GM12878 (cell line): ENCODE data around the gene ISL1. TPM values are rescaled to one million over a fixed set of nuclear protein-coding genes. Genes with fewer than 3 reads are reported as not detected.

Experiments used
- ATAC-seq: fragments of 200-7000 bp; cut with Tn5 transposase; 3 replicates; pipeline ENCODE4 v1.9.1; 2020; ENCODE audit warnings: mild to moderate bottlenecking, moderate library complexity
- BruUV-seq: library from RNA; stranded (reverse); fragments of 400-500 nt; replicated peaks from 2 replicates; lab custom pipeline; 2021; lab: Mats Ljungman, UMichigan
- CTCF ChIA-PET: fragments of 300-600 bp; sonication (Branson Sonifier 250); formaldehyde crosslinking; extraction: SDS; loops from one replicate; lab custom pipeline; 2021; ENCODE audit warnings: inconsistent platforms; lab: Yijun Ruan, JAX
- POLR2A ChIA-PET: fragments of 350-600 bp; formaldehyde crosslinking; extraction: SDS; loops from one replicate; lab custom pipeline; 2021; ENCODE audit warnings: inconsistent platforms; lab: Charles Lee
- RAD21 ChIA-PET: fragments of 300-600 bp; sonication (Branson Sonifier 250); formaldehyde crosslinking; loops from one replicate; lab custom pipeline; 2023; ENCODE audit warnings: antibody characterized with exemption; ENCODE audit not compliant: unreplicated experiment; lab: Charles Lee
- SMC1A ChIA-PET: fragments of 300-600 bp; sonication (Branson Sonifier 250); formaldehyde crosslinking; loops from one replicate; lab custom pipeline; 2023; ENCODE audit not compliant: unreplicated experiment, uncharacterized antibody; lab: Charles Lee
- DNase-seq: peaks from one replicate; pipeline ENCODE4 v3.0.0-alpha.2; 2011; ENCODE audit warnings: low read depth, low spot score
- FAIRE-seq: peaks from 3 replicates; lab custom pipeline; 2011; peaks lifted over from hg19 to GRCh38; lab: Jason Lieb, UNC
- H2AFZ ChIP-seq: 2 replicates; pipeline ENCODE4 v1.6.0; 2011; ENCODE audit warnings: low read depth, low read length, control low read depth; ENCODE audit not compliant: control insufficient read depth
- H3K27ac ChIP-seq: 2 replicates; pipeline ENCODE4 v1.5.1; 2011; ENCODE audit warnings: control low read depth; ENCODE audit not compliant: control insufficient read depth, insufficient read depth
- H3K27me3 ChIP-seq, 2 experiments: replicated peaks in 1 of 2; 2 replicates each; pipeline versions ENCODE4 v1.6.0 to v1.6.1; 2011; ENCODE audit warnings: low read length in 1 of 2; ENCODE audit not compliant: control insufficient read depth in 2 of 2, insufficient read depth in 2 of 2
- H3K36me3 ChIP-seq, 2 experiments: 2 replicates each; pipeline ENCODE4 v1.5.1; 2011; ENCODE audit warnings: low read length in 1 of 2; ENCODE audit not compliant: control insufficient read depth in 2 of 2, insufficient read depth in 2 of 2
- H3K4me1 ChIP-seq: 2 replicates; pipeline ENCODE4 v1.6.1; 2011; ENCODE audit warnings: mild to moderate bottlenecking, low read length, moderate library complexity, mixed read lengths; ENCODE audit not compliant: control insufficient read depth, insufficient read depth
- H3K4me2 ChIP-seq: 2 replicates; pipeline ENCODE4 v1.6.0; 2011; ENCODE audit warnings: control low read depth; ENCODE audit not compliant: control insufficient read depth, insufficient read depth
- H3K4me3 ChIP-seq: fragments of 200-600 bp; sonication (generic); 2 replicates; pipeline ENCODE4 v1.5.1; 2016
- H3K79me2 ChIP-seq: 2 replicates; pipeline ENCODE4 v1.6.0; 2011; ENCODE audit warnings: low read length; ENCODE audit not compliant: control insufficient read depth, insufficient read depth
- H3K9ac ChIP-seq: 2 replicates; pipeline ENCODE4 v1.8.0; 2011; ENCODE audit warnings: low read length, control low read depth, mixed read lengths; ENCODE audit not compliant: control insufficient read depth, insufficient read depth
- H3K9me3 ChIP-seq: replicated peaks from 3 replicates; pipeline ENCODE4 v1.5.1; 2011; ENCODE audit warnings: mild to moderate bottlenecking, low read length; ENCODE audit not compliant: control insufficient read depth, insufficient read depth
- H4K20me1 ChIP-seq: 2 replicates; pipeline ENCODE4 v1.6.0; 2011; ENCODE audit not compliant: control insufficient read depth, insufficient read depth
- CREB1 ChIP-seq: IDR thresholded peaks from 2 replicates; pipeline ENCODE4 v1.6.1; 2012; ENCODE audit warnings: low read depth, mild to moderate bottlenecking, inconsistent platforms
- ESRRA ChIP-seq: IDR thresholded peaks from 2 replicates; pipeline ENCODE4 v1.6.1; 2012; ENCODE audit warnings: mild to moderate bottlenecking, low read length, improper control_type of control experiment
- FOXK2 ChIP-seq: fragments of 450-650 bp; IDR thresholded peaks from 2 replicates; pipeline ENCODE4 v1.6.1; 2017; ENCODE audit warnings: mild to moderate bottlenecking, moderate library complexity
- FOXM1 ChIP-seq: IDR thresholded peaks from 2 replicates; pipeline ENCODE4 v1.6.1; 2012; ENCODE audit warnings: low read depth, mild to moderate bottlenecking, inconsistent platforms, low read length, moderate library complexity
- PAX5 ChIP-seq: IDR thresholded peaks from 2 replicates; pipeline ENCODE4 v1.6.1; 2011; ENCODE audit warnings: low read depth, low read length, borderline replicate concordance
- PBX3 ChIP-seq: IDR thresholded peaks from 2 replicates; pipeline ENCODE4 v1.6.1; 2011; ENCODE audit warnings: mild to moderate bottlenecking, low read depth, low read length, moderate library complexity; ENCODE audit not compliant: insufficient replicate concordance
- RAD21 ChIP-seq: IDR thresholded peaks from 2 replicates; pipeline ENCODE4 v1.6.1; 2011; ENCODE audit warnings: mild to moderate bottlenecking, low read depth, low read length, moderate library complexity; ENCODE audit not compliant: insufficient read depth
- SMARCA5 ChIP-seq: fragments of 450-650 bp; IDR thresholded peaks from 2 replicates; pipeline ENCODE4 v1.6.1; 2017; ENCODE audit warnings: mild to moderate bottlenecking
- WGBS: methylation state at CpG from one replicate; pipeline ENCODE4 v1.1.6; 2016; ENCODE audit warnings: low lambda C conversion rate; ENCODE audit not compliant: insufficient replicate concordance, insufficient coverage; ENCODE audit errors: missing lambda C conversion rate; 5-methylcytosine and 5-hydroxymethylcytosine counted together
- in situ Hi-C: fragments of 300-500 bp; cut with MboI; formaldehyde crosslinking; loops from 9 replicates; pipeline ENCODE4 v1.14.3; 2018; ENCODE audit warnings: mixed read lengths
- intact Hi-C: fragments of 100-400 bp; cut with micrococcal nuclease; formaldehyde crosslinking; loops from one replicate; pipeline ENCODE4 v1.14.2; 2022; ENCODE audit not compliant: unreplicated experiment
- polyA plus RNA-seq, 11 experiments: library from polyadenylated mRNA; depleted of rRNA in 4 of 11; unstranded in 6 of 11; stranded (reverse) in 5 of 11; fragments of >200 nt; fragmentation: Nextera tagmentation in 4 of 11; fragmentation: Illumina TruSeq in 1 of 11; extraction: Ambion mirVana in 4 of 11; extraction: Trizol in 1 of 11; gene quantifications; 1 replicate in 1 of 11; 2 replicates in 10 of 11; pipeline versions ENCODE4 v1.2.1 to v1.2.3, GENCODE V29; 2011 to 2016; ENCODE audit warnings: inconsistent platforms in 2 of 11, missing spikeins in 2 of 11, low read depth in 1 of 11
- total RNA-seq, 4 experiments: library from RNA; depleted of rRNA in 3 of 4; stranded (reverse); fragments of >200 nt in 3 of 4; fragmentation: Illumina TruSeq in 1 of 4; extraction: Trizol in 1 of 4; gene quantifications; 2 replicates each; pipeline versions ENCODE4 v1.2.1 to v1.2.3, GENCODE V29; 2013 to 2021
- TF ChIP-seq, protein P1 (sequence below): IDR thresholded peaks from 2 replicates; pipeline ENCODE4 v1.6.1; 2011; ENCODE audit warnings: borderline replicate concordance, low read depth, mild to moderate bottlenecking, moderate library complexity, mixed read lengths, low read length; ENCODE audit not compliant: insufficient read depth; ENCODE audit errors: extremely low read length
- TF ChIP-seq, protein P2 (sequence below): fragments of 150-350 bp; IDR thresholded peaks from 2 replicates; pipeline ENCODE4 v1.6.1; 2014; ENCODE audit warnings: mild to moderate bottlenecking, low read depth, low read length
- TF ChIP-seq, protein P3 (sequence below): IDR thresholded peaks from 2 replicates; pipeline ENCODE4 v1.6.1; 2012; ENCODE audit warnings: low read depth, low read length, improper control_type of control experiment

ISL1 gene
- total and polyA plus RNA-seq, 10 of the 15 experiments (the other 5 are each of a cell fraction or from before 2014, with no cell fraction given): 0.08 TPM; not detected in 9

GRCh38 chr5:51399643-51400006, 16.4 kb downstream of the ISL1 start:
- Histone ChIP-seq H2AFZ (no peak overlapping the region), H3K9ac (no peak overlapping the region), H3K9me3 (no peaks in the 10 kb centered on the region), H3K4me1 (no peaks in the 10 kb centered on the region), H3K36me3 (no peaks in the 10 kb centered on the region), H3K79me2 (no peaks in the 10 kb centered on the region), H3K4me2 (no peak overlapping the region), H3K4me3 (no peak overlapping the region), H3K27ac (no peak overlapping the region), H4K20me1 (no peaks in the 10 kb centered on the region), H3K27me3 (peaks cover 5 to 7% of the 10 kb centered on the region in 2 experiments; a peak in 3 of 4 replicates)
- ChIA-PET POLR2A (no interaction called here), CTCF (interaction anchor here (0.6 kb wide), 1 partner anchor 15 kb away, joined by 3 read pairs; no protein-coding TSS in a partner anchor), SMC1A (no interaction called here), RAD21 (no interaction called here)
- 42% methylated on average over 10 of the region's 10 CpGs for WGBS
- ATAC-seq (no peak), DNase-seq (no peak), FAIRE-seq (no peak)
- no peak for TF ChIP-seq FOXM1
- TF ChIP-seq, protein P1, sequence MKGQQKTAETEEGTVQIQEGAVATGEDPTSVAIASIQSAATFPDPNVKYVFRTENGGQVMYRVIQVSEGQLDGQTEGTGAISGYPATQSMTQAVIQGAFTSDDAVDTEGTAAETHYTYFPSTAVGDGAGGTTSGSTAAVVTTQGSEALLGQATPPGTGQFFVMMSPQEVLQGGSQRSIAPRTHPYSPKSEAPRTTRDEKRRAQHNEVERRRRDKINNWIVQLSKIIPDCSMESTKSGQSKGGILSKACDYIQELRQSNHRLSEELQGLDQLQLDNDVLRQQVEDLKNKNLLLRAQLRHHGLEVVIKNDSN: no peak
- TF ChIP-seq, protein P2, sequence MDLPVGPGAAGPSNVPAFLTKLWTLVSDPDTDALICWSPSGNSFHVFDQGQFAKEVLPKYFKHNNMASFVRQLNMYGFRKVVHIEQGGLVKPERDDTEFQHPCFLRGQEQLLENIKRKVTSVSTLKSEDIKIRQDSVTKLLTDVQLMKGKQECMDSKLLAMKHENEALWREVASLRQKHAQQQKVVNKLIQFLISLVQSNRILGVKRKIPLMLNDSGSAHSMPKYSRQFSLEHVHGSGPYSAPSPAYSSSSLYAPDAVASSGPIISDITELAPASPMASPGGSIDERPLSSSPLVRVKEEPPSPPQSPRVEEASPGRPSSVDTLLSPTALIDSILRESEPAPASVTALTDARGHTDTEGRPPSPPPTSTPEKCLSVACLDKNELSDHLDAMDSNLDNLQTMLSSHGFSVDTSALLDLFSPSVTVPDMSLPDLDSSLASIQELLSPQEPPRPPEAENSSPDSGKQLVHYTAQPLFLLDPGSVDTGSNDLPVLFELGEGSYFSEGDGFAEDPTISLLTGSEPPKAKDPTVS: no peak
- TF ChIP-seq ESRRA: no peak
- no peak for TF ChIP-seq FOXK2
- no peak for TF ChIP-seq SMARCA5
- TF ChIP-seq RAD21: no peak
- TF ChIP-seq, protein P3, sequence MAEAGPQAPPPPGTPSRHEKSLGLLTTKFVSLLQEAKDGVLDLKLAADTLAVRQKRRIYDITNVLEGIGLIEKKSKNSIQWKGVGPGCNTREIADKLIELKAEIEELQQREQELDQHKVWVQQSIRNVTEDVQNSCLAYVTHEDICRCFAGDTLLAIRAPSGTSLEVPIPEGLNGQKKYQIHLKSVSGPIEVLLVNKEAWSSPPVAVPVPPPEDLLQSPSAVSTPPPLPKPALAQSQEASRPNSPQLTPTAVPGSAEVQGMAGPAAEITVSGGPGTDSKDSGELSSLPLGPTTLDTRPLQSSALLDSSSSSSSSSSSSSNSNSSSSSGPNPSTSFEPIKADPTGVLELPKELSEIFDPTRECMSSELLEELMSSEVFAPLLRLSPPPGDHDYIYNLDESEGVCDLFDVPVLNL: no peak
- TF ChIP-seq CREB1: no peak
- TF ChIP-seq PAX5: no peak
- TF ChIP-seq PBX3: no peak
- in situ Hi-C loops (loop anchor here (25.0 kb wide), 1 partner anchor 1263 kb away; no protein-coding TSS in a partner anchor), intact Hi-C loops (no loop called here)
- BruUV-seq: no TSS peak
